C1 segment of cervical spinal cord (tissue), 14 donors: ENCODE measurements around the gene GNPTG.

Experiments
- DNase-seq, 14 donors: peaks; one replicate each; lab custom pipeline; 2025; lab: John Stamatoyannopoulos, UW

Gene GNPTG

DNA sequence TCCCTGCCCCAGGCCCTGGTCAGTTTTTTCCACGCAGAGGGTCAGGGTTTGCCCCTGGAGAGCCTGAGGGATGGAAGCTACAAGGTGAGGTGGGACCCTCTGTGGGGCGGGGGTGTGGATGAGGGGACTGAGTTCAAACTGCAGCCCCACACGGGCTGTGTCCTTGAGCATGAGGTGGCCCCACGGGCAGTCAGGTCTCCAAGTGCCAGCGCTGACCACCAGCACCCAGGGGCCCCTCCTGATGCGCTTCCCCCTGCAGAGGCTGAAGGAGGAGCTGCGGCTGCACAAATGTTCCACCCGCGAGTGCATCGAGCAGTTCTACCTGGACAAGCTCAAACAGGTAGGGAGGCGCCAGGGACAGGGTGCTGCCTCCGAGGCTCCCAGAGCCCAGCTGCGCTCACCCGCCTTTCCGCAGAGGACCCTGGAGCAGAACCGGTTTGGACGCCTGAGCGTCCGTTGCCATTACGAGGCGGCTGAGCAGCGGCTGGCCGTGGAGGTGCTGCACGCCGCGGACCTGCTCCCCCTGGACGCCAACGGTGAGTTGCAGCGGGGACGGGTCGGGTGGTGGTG lies 4.4 kb upstream of the GNPTG start:
- DNase-seq: no peak

DNA sequence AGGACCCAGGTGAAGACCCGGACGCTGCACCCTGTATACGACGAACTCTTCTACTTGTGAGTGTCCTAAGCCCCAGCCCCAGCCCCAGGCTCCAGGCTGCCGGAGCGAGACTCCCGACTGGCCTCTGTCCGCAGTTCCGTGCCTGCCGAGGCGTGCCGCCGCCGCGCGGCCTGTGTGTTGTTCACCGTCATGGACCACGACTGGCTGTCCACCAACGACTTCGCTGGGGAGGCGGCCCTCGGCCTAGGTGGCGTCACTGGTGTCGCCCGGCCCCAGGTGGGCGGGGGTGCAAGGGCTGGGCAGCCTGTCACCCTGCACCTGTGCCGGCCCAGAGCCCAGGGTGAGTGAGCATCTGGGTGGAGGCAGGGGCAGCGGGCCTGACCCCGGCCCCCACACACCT lies 3.8 kb upstream of the GNPTG start:
- no peak for DNase-seq

DNA sequence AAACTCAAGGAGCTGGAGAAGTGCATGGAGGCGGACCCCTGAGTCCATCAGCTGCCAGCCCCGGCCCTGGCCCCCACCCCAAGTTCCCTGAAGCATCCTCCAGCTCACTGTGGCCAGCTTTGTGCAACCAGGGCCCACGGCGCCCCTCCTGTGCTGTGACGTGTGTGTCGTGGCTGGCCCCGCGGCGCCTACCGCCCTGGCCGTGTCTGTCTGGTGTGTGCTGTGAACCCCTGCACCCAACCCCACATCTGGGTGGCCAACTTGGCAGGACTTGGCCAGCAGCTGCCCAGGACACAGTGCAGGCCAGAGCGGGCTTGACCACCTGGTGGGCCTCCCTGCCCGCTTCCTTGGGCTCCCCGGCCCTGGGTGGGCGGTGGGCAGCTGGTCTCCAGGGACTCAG lies 3.3 kb upstream of the GNPTG start:
- DNase-seq: no peak

DNA sequence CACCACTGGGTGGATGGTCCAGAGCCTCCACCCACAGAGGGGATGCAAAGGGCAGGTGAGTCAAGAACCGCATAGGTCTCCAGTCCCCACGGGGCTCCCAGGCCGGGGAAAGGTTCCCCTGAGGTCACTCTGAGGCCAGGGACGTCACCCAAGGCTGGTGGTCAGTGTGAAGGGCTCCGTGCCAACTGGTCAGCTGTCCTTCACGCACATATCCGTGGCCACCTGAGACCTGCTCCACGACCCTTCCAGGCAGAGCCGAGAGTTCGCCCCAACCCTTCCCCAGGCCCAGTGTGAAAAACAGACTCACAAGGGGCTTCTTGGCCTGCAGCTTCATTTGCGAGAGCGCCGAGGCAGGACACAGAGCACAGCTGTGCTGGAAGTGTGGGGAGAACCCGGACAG lies 2.8 kb upstream of the GNPTG start:
- DNase-seq: no peak

DNA sequence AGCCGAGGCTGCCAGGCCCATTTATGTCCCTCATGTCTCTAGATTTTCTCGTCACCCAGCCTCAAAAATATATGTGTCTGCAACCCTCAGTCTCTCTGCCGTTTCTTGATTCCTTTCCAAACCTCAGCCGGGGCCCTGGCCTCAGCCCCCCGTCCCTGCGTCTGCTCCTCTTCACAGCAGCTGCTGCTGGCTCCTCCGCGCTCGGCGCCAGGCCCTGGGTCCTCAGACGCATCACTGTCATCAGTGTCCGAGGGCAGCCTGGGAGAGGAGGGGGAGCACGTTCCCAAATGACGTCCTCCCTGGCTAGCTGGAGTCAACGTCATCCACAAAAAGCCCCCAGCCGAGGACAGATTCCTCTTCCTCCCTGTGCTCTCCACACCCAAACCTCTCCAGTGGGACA lies 2.4 kb upstream of the GNPTG start:
- DNase-seq: no peak

DNA sequence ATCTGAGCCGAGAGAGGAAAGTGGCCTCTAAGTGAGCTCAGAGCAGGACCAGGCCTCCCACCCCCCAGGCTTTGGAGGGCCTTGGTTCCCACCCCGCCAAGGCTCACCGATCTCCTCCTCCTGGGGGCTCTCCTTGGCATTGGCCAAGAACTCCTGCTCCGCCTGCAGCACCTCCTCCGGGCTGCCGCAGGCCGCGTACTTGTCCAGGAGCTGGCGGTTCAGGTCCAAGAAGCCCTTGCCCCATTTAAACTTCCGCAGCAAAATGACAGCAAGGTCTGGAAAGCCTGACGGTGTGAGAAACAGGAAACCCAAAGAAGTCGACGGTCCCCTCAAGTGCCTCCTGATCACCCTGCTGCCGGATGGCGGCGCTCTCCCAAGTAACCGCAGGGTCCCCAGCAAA lies 1.8 kb upstream of the GNPTG start:
- no peak for DNase-seq

DNA sequence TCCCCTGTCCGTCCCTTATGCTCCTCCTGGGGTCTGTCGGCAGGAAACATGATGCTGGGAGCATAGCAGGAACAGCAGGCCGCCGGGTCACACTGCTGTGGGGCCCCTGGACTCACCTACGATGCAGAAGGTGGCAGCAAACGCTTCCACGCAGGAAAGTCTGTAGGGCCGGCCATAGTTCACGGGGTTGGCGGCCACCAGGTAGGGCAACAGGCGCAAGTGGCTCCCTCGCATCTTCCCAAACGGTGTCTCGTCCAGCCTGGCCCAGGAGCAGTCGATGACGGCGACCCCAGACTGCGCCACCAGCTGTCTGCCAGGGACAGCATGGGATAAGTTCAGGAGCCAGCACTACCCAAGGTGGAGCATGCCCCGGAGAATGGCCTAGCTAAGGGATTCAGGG lies 1.0 kb upstream of the GNPTG start:
- DNase-seq: no peak

DNA sequence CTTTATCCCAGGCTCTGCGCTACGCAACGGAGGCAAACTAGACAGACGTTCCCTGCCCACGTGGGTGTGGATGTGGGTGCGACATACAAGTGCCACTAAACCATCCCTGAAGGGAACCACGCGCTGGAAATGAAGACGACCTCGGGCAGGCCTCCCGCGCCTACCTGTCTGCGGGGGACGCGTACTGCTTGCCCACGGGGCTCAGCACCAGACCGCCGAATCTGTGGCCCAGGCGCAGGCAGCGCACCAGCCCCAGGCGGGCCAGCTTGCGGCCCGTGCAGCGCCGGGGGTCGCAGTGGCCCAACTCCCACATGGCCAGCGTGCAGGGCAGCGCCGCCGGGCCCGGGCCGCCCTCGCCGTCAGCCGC lies 533 bp upstream of the GNPTG start:
- DNase-seq: no peak

DNA sequence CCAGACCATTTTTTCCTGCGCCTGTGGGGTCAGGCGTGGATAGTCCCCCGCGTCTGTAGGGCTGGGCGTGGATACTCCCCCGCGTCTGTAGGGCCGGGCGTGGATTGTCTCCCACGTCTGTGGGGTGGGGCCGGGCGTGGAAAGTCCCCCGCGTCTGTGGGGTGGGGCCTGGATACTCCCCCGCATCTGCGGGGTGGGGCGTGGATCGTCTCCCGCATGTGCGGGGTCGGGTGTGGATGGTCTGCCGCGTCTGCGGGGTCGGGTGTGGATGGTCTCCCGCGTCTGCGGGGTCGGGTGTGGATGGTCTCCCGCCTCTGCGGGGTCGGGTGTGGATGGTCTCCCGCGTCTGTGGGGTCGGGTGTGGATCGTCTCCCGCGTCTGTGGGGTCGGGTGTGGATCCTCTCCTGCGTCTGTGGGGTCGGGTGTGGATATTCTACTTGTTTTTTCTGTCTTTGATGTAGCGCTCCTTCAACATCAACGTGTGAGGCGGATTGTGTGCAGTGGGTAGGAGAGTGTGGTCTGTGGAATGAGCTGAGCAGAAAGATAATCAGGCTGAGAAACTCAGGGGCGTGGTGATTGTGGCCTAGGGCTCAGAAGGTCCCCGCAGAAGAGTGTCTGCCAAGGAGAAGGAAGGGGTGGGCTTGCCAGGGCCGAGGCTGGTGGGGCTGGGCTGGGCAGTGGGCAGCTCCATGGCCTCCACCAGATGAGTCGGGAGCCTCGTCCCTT lies 3.2 kb downstream of the GNPTG start:
- DNase-seq: no peak

DNA sequence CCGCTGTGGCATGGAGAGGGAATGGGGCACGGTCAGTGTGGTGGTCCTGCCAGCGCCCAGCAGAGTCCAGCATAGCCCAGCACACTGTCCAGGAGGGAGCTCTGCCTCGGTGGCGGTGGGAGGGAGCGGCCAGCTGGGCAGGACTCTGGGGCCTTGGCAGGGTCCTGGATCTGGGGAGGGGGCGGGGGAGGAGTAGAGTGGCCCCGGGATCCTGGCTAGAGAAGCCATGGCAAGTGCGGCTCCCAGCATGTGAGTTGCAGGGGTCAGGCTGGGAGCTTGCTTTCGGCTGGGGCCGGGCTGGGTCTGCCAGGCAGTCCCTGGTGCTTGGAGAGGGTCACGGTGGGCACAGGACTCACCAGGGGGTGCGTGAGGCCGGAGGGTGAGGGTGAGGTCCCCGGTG lies 3.9 kb downstream of the GNPTG start:
- no peak for DNase-seq

DNA sequence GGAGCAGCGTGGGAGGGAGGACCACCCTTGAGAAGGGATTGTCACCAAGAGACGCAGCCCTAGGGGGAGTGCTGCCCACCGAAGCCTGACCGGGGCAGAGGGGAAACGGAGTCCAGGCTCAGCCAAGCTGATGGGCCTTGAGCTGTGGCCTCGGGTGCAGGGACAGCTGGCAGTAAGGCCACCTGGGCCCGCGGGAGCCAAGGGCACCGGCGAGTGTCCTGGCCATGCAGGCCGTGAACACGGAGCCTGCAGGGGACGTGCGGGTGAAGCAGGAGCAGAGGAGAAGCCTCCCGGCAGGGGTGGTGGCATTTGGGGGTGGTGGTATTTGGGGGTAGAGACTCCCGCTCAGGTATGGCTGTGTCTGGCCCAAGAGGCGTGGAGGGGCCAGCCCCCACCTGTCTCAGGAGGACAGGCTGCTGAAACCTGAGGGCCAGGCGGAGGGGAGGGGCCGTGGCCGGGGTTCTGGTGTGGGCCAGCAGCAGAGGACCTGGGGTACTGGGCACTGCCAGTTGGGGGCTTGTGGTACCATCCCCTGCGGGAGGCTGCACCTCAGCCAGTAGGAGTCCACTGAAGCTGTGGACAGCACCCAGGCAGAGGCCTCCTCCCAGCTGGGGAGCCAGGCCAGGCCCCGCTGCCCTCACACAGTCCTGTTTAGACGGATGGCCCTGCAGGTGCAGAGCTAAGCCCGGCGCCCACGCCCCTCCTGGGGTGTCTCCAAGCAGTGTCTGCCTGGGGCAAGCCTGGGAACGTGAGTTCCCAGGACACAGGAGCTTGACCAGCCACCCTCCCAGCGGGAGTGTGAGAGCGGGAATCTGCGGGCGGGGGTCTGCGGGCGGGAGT lies 4.5 kb downstream of the GNPTG start:
- DNase-seq: no peak

DNA sequence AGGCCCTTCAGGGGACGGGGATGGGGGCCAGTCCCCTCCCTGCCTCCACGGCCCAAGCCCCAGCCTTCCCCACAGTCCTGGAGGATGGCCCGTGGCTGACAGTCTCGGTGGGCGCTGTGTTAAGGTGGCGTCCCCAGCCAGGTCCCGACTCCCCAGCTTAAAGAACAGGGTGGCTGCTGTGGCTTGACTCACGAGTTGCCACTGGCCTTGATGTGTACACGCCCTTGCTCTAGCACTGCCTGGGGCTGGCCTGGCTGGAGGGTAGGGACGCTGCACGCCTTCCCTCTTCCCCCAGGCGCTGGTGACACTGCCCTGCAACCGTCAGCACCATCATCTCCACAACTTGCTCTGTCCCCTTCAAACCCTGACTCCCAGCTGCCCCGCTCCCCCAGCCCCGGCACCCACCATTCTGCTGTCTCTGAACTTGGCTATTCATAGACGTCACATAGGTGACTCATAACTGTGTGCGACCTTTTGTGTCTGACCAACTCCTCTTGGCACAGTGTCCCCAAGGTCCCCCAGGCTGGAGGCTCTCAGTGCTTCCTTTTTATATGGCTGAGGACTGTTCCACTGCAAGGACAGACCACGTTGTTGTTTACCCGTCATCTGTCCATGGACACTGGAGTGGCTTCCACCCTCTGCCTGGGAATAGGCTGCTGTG lies 6.3 kb downstream of the GNPTG start:
- no peak for DNase-seq

DNA sequence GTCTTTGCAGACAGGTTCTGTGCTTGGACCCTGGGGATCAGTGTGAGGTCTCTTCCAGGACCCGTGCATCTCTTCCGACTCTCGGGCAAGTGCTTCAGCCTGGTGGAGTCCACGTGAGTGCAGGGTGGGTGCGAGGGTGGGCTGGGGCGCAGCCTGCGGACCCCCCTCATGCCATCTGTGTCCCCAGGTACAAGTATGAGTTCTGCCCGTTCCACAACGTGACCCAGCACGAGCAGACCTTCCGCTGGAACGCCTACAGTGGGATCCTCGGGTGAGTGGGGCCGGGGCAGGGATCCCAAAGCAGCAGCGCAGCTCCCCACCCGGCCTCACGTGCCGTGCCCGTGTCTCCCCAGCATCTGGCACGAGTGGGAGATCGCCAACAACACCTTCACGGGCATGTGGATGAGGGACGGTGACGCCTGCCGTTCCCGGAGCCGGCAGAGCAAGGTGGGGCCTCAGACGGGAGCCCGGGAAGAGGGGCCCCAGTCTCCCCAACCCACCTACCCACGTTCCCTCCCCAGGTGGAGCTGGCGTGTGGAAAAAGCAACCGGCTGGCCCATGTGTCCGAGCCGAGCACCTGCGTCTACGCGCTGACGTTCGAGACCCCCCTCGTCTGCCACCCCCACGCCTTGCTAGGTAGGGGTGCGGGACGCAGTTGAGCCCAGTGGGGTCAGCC lies 10.1 kb downstream of the GNPTG start:
- DNase-seq: no peak

DNA sequence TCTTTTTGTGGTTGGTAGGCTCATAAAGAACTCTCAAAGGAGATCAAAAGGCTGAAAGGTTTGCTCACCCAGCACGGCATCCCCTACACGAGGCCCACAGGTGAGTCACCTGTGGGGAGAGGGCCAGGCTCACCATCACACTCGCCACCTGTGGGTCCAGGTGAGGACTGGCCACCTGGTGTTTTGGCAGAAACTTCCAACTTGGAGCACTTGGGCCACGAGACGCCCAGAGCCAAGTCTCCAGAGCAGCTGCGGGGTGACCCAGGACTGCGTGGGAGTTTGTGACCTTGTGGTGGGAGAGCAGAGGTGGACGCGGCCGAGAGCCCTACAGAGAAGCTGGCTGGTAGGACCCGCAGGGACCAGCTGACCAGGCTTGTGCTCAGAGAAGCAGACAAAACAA lies 11.1 kb downstream of the GNPTG start:
- no peak for DNase-seq

DNA sequence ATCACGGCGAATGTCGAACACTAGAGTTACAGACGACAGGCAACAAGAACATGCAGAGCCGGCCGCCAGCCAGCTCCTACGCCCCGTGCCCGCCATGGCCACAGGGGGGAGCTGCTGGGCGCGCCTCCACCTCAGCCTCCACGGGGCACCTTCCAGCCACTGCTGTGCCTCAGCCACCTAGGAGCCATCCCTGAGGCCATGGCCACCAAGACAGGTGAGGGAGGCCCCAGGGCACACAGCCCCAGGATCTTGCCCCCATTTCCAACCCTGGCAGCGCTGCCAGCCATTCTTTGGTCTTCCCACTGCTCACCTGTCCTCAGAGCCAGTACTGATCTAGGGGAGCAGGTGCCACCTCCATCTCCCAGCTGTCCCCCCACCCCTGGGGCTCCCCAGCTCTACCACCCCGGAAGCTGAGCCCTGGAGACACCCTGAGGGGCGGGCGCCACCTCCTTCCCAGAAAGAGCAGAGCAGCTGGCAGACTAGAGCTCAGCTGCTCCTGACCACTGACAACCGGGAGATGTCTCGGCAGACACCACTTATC lies 11.8 kb downstream of the GNPTG start:
- peak in 4 of 14 donors; percentile 2 to 15 (median 11) for DNase-seq

DNA sequence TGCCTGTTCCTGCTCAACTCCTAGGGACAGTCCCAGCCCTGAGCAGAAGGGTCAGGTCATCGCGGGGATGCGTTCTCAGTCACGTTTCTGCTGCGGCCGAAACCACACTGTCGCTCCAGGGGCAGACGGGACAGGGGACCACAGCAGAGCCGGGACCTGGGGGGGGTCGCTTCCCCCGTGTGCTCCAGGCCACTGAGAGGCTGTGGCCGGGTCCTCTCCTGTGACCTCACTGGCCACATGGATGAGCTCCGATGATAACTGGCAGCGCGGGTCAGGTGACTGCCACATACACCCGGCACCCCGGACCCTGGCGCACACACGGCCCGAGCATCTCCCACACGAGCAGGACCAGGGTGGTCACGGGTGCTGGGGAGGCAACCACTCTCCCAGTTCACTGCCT lies 12.8 kb downstream of the GNPTG start:
- DNase-seq: no peak

DNA sequence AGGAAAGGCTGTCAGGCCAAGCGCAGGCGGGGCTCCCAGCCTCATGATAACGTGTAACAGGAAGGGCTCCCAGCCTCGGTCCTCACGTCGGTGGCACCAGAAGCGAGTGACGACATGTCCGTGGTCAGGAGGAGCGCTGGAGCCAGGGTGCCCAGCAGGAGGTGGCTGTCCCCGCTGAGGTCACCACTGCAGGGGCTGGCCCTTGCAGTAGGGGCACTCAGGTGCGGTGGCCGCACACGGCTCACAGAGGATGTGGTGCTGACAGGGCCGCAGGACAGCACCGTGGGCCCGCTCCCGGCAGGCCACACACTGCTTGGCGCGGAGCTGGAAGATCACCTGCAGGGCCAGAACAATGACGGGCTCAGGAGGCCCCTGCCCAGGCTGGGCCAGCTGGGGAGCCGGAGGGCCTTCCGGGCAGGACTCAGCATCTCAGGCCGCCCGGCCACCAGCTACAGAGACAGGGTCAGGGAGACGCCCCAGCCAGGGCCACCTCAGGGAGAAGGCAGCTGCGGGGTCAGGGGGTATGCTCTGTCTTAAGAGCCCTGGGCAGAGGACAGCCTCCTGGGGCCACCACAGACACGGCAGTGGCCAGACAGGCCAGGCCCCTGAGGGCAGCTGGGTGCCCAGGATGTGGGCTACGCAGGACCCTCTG lies 14.5 kb downstream of the GNPTG start:
- no peak for DNase-seq

DNA sequence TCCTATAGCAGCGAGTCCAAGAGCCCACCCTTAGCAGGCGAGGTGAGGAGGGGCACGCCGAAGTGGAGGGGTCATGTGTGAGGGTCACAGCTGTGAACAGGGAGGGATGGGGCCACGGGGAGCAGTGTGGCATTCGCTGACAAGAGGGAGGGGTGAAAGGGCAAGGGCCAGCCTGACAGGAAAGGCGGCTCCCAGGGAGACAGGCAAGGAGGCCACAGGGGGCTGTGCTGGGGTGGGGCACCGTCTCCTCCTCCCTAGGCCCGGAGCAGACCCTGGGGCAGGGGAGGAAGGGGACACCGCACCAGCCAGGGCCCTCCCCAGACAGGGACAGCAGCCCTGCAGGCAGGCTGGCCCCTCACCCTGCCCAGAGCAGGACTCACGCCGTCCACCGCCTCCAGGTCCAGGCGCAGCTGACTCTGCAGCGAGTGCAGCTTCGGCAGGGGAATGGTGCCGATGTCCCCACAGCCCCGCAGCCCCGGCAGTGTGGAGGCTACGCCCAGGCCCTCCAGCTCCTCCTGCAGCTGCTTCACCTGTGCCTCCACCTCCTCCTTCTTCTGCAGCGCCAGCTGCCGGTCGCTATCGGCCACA lies 15.1 kb downstream of the GNPTG start:
- DNase-seq: no peak

DNA sequence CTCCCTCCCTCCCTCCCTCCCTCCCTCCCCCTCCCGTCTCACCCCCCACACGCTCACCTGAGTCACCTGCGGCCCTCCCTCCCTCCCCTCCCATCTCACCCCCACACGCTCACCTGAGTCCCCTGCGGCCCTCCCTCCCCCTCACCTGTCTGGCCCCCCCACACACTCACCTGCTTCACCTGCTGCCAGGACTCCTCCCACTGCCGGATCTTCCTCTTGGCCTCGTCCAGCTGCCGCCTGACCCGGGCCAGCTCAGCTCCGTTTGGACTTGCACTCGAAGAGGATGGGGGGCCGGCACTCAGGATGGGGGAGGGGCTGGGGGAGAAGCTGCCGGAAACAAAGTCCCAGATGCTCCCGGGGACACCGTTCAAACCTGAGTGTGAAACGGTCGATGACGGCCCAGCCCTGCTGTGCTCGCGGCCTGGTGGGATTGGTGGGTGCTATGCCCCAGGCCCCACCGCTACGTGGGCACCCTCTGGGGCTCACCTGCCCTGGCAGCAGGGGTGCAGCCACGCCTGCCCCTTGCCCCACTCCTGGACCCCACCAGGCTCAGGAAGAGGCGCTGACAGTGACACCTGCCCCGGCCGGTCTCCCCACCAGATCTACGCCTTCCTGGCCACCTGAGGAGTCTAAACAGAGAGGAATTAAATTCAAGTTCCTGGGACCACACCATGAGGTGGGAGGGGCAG lies 15.9 kb downstream of the GNPTG start:
- DNase-seq: no peak
